ENCODE measurements around the gene SAMHD1.

- TF ChIP-seq, protein P1, sequence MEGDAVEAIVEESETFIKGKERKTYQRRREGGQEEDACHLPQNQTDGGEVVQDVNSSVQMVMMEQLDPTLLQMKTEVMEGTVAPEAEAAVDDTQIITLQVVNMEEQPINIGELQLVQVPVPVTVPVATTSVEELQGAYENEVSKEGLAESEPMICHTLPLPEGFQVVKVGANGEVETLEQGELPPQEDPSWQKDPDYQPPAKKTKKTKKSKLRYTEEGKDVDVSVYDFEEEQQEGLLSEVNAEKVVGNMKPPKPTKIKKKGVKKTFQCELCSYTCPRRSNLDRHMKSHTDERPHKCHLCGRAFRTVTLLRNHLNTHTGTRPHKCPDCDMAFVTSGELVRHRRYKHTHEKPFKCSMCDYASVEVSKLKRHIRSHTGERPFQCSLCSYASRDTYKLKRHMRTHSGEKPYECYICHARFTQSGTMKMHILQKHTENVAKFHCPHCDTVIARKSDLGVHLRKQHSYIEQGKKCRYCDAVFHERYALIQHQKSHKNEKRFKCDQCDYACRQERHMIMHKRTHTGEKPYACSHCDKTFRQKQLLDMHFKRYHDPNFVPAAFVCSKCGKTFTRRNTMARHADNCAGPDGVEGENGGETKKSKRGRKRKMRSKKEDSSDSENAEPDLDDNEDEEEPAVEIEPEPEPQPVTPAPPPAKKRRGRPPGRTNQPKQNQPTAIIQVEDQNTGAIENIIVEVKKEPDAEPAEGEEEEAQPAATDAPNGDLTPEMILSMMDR (IDR thresholded peaks at IDR 0.05), result no peak
- TF ChIP-seq POLR2A (IDR thresholded peaks at IDR 0.05), result no peak
Observed at GRCh38 chr20:36883977-36884535, 67.5 kb downstream of the SAMHD1 start.

Measured in esophagus squamous epithelium (tissue), 4 donors.